H54 (cell line): ENCODE data around the gene ZNF302.

Experiments used
- DNase-seq: peaks from one replicate; pipeline ENCODE4 v3.0.0; 2011; ENCODE audit warnings: low spot score, mixed read lengths; ENCODE audit not compliant: insufficient read length
- FAIRE-seq: peaks from 3 replicates; lab custom pipeline; 2011; peaks lifted over from hg19 to GRCh38; lab: Jason Lieb, UNC
- POLR2A ChIP-seq: IDR thresholded peaks from 2 replicates; pipeline ENCODE4 v1.6.1; 2011; ENCODE audit warnings: low read depth, mild to moderate bottlenecking, low read length

Gene ZNF302

DNA sequence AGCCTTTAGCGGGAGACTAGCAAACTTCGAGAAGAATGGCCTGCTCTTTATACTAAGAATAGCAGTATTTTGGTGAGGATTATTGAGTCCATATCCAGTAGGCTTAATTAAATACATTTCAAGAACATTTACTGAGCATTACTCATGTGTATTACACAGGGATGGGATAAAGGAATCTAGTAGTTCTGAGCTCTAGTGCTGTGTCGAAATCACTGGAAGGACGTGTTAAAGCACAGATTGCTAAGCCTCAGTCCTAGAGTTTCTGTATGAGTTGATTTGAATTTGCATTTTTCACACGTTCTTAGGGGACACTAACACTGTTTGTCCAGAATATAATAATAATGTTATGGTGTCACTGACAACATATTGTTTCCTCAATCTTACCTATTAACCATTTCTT, 9.0 kb downstream of the ZNF302 start:
- FAIRE-seq (no peak), DNase-seq (no peak)
- TF ChIP-seq POLR2A: no peak

DNA sequence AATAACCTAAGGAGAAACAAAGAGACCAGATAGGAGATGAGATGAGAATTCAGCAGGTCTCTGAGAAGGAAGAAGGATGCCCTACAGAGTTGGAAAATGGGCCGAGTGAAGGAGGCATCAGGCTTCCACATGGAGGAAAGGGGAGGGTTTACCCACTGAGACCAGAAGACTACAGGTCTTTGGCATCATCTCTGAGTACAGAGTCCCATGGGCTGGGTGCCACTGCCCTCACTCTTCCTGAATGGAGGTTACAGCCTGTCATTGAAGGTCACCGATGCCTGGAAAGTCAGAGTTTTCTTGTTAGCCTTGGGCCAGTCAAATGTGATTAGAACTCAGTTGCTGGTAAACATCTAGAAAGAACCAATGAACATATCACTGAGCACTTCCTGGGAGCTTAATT, 9.9 kb downstream of the ZNF302 start:
- DNase-seq: no peak
- FAIRE-seq: no peak
- TF ChIP-seq POLR2A: no peak

GRCh38 chr19:34688592-34688991, 11.1 kb downstream of the ZNF302 start:
- FAIRE-seq (no peak), DNase-seq (no peak)
- no peak for TF ChIP-seq POLR2A

DNA sequence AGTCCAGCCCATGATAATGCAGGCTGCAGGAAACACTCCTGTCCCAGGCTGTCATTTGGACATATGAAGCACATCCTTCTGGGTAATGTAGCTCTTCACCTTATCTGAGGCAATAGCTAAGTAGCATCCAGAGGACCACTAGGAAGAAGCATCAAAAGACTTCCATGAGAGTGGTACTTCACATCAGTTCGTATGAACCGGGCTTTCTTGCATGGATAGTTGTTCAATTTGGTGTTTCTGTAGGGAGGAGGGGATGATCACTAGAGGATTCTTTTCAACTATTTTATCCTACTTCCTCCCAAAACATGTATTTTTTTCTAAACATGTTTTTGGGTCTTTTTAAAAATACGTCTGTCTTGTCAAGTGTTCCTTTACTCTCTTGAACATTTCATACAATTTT, 12.9 kb downstream of the ZNF302 start:
- no peak for DNase-seq
- no peak for FAIRE-seq
- TF ChIP-seq POLR2A: no peak

DNA sequence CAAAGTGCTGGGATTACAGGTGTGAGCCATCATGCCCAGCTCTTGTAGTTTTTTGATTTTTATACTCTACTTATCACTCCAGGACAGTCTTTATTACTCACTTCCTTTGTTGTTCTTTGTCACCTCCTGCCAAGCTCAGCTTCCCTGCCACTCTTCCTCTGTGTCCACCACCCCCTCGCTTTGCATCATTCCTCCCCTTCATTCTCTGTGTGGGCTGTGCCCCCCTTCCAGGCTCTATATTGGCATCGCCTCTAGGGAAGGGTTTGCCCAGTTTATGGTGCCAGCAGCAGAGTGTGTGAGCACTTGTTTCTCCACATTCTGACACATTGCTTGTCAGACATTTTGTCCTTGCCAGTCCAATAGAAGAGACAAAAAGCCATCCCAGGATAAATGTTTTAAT, 15.1 kb downstream of the ZNF302 start:
- TF ChIP-seq POLR2A: no peak
- DNase-seq (no peak), FAIRE-seq (no peak)

DNA sequence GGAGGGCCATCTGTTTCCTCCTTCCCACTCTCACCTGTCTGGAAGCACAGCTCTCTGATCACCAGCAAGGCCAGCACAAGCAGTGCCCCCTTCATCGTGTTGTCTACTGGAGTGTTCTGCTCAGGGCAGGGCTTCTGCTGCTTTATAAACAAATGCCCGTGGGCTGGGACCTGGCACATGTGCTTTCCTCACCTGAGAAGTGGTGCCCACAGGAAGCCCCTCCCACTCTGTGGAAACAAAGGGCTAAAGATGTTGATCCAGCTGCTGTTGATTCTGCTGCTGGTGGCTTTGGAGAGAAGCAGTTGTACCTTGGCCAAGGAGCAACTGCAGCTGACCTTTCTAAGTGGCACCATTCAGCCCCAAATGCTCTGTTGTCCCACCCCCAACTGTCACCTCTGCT, 30.2 kb downstream of the ZNF302 start:
- TF ChIP-seq POLR2A: no peak
- no peak for DNase-seq
- no peak for FAIRE-seq

DNA sequence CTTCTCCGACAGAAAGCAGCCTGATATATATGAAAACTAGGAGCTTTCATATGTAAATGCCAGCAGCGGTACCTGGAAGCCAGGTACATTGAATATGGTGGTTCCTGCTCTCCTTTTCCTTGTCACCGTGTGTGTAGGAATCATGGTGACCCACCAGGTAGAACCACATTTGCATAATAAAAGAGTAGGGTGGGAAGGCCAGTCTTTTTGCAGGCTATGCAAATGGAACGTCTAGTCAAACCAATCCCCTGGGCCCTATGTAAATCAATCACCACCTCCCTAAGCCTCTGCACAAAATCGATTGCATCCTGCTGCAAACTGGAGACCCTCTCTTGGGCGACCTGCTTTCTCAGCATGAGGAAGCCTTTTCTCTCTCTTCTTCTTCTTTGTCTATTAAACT, 34.4 kb downstream of the ZNF302 start:
- DNase-seq (no peak), FAIRE-seq (no peak)
- TF ChIP-seq POLR2A: no peak

DNA sequence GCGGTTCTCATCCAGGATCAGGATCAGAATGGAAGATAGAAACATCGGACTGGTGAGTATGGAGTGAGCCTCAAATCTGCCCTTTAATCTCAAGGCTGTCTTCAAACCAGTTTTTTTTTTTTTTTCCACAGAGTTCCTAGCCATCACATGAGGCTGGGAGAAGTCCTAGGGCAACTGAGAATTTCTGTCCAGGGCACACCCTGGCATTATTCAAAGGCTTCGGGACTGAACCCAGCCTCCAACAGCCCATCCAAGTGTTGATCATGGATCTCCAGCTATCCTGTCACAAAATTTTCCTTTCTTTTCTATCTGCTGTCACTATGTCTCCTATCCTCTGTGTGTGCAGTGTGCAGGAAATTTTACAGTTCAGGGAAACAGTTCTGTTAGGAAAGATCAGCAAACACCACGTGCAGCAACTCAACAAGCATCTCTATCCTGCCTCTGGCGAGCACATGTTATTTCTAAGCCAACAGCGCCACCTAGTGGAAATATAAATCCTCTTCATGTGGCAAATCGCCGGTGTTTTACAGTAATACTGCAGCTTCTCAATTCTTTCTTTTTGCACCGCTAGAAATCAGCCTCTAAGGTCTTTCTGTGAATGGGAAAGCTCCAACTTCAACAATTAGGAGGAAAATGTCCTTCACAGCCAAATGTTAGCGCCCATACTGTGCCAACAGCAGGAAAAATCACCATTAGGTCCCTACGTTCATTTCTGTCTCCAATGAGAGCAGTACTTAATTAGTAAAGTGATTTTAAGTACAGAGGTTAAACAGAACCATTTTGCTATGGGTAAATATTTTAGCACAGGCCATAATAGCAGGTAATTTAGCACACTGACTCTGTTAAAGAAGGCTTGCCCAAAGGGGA, 35.1 kb downstream of the ZNF302 start:
- TF ChIP-seq POLR2A: no peak
- FAIRE-seq (peak; percentile 97), DNase-seq (peak; percentile 64)

DNA sequence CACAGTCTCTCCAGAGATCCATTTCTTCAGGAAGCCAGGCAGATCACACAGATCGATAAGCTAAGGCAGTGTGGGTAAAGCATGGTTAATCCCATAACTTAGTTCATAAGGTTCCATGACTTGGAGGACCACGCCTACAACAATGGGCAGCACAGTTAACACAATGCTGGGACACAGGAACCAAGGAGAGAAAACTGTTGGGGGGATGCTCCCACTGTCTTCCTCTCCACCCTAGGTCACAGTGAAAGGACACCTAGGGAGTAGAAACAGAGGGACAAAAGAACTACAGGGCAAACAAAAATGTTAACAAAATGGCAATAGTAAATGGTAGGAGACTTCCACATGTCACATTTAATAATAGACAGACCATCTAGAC, 35.8 kb downstream of the ZNF302 start:
- FAIRE-seq (no peak), DNase-seq (no peak)
- TF ChIP-seq POLR2A: no peak

DNA sequence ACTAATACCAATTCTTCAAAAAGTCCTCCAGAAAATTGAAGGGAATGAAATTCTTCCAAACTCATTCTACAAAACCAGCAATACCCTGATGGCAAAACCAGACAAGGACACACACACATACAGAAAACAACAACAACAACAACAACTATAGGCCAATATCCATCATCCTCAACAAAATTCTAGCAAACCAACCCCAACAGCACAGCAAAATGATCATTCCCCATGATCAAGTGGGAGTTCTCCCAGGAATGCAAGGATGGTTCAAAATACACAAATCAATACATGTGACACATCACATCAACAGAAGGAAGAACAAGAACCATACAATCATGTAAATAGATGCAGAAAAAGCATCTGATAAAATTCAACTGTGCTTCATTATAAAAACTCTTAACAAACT, 37.9 kb downstream of the ZNF302 start:
- FAIRE-seq (no peak), DNase-seq (no peak)
- TF ChIP-seq POLR2A: no peak

GRCh38 chr19:34722353-34722752, 44.9 kb downstream of the ZNF302 start:
- DNase-seq (no peak), FAIRE-seq (no peak)
- no peak for TF ChIP-seq POLR2A

DNA sequence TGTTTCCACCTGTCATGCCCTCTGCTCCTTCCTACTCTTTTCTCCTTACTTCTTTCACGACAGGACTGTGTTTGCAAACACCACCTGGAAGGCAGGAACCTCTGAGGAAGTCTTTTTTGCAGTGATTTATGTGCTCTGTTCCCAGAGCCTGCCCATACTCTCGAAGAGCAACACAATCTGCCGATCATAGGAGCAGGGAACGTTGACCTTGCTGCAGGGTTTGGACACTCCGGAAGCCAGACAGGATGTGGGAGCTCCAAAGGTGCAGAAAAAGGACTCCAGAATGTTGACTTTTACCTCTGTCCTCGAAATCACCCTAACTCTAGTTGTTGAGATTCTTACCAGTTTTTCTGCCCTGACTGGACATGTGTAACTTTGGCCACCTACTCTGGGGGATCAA, 47.9 kb downstream of the ZNF302 start:
- DNase-seq: no peak
- TF ChIP-seq POLR2A: no peak
- FAIRE-seq: no peak

DNA sequence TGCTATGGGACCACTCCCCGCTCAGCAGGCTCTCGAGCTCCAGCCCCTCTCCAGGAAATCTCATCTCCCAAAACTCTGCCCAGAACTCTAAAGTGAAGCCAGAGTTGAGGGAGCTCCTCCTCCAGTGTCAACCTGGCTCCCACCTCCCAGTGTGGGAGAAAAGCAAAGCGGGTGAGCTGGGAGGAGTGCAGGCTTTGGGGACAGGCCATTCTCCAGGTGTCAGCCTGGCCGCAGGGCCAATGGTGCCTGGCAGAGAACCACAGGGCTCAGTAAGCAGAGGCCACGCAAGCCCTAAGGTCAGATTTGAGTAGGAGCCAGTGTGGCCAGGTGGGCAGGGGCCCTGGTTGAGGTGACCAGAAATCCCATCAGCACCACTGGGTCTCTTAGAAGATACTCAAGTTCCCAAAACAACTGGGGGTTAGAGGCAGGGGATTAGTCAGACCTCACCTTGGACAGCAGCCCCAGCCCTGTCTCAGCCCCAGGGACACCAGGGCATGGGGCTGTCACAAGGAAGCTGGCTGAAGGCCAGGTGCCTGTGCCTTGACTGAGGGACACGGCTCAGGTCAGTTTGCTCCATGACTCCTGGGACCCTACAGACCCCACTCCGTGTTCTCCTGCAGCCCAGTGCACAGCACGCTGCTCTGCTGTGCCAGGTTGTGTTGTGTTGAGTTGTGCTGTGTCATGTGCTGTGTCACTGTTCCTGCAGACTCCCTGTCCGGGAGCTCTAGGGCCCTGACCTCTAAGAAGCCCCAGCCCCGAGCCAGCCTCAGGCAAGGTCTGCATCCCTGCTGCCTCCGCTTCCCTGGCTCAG, 53.7 kb downstream of the ZNF302 start:
- DNase-seq (no peak), FAIRE-seq (no peak)
- TF ChIP-seq POLR2A: no peak

- FAIRE-seq (no peak), DNase-seq (no peak)
- TF ChIP-seq POLR2A: no peak
Measured at GRCh38 chr19:34731964-34732363, 54.5 kb downstream of the ZNF302 start.
